Inflammatory macrophage (primary cell): Measurements from ENCODE around the gene PGR.
"Not testable (repeated sequence)": the region's sequence is repeated elsewhere in the genome, so short reads cannot be mapped to it uniquely, and the experiment has no call there.

ENCODE experiments used
- DNase-seq, 2 donors: peaks; one replicate each; pipeline ENCODE4 v3.0.0-alpha.2; 2020 to 2022

PGR gene

GRCh38 chr11:101063706-101064105 is 65.9 kb downstream of the PGR start:
- DNase-seq, result no peak

GRCh38 chr11:101061606-101062005 is 68.0 kb downstream of the PGR start:
- no peak for DNase-seq

GRCh38 chr11:101059331-101059730 is 70.3 kb downstream of the PGR start:
- DNase-seq, result no peak

GRCh38 chr11:101053492-101053891 is 76.1 kb downstream of the PGR start:
- no peak for DNase-seq

GRCh38 chr11:101051677-101052076 is 77.9 kb downstream of the PGR start:
- DNase-seq, result no peak

- no peak for DNase-seq
Observed at GRCh38 chr11:101049813-101050212, 79.8 kb downstream of the PGR start.

DNA sequence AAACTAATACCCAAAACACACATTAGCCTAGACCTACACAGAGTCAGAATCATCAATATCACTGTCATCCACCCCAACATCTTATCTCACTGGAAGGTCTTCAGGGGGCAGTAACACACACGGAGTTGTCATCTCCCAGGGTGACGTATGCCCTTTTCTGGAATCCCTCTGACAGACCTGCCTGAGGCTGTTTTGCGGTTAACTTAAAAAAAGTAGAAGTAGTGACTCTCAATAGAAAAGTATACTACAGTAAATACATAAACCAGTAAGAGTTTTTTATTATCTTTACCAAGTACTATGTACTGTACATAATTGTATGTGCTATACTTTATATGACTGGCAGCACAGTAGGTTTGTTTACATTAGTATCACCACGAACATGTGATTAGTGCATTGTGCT is 80.5 kb downstream of the PGR start:
- no peak for DNase-seq

GRCh38 chr11:101048479-101048878 is 81.1 kb downstream of the PGR start:
- no peak for DNase-seq

DNA sequence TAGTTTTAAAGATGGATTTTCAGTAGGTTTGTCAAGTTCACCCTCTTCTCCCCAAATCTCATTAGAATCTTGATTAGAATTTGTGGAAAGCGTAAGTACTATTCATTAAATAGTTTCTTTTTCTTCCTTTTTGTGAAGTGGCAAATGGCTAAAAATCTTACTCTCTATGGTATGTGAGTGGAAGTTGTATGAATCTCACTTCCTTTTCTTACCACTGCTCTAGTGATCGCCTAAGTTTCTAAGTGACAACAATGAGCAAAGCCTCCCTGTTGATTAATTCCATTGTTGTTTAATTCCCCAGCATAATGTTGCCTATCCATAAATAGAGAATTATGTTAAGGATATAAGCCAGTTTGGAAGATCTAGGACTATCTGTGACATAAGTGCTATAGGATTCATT is 82.7 kb downstream of the PGR start:
- no peak for DNase-seq

DNA sequence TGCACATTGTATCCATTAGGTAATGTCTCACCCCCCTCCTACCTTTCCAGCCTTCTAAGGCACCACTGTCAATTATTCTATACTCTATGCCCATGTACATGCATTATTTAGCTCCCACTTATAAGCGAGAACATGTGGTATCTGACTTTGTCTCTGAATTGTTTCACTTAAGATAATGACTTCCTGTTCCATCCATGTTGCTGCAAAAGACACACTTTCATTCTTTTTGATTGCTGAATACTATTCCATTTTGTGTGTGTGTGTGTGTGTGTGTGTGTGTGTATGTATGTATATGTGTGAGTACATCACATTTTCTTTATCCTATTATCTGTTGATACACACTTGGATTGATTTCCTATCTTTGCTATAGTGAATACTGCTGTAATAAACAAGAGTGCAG is 84.2 kb downstream of the PGR start:
- no peak for DNase-seq

- no peak for DNase-seq
Observed at GRCh38 chr11:101043940-101044339, 85.7 kb downstream of the PGR start.

GRCh38 chr11:101035872-101036271 is 93.7 kb downstream of the PGR start:
- DNase-seq, result no peak

DNA sequence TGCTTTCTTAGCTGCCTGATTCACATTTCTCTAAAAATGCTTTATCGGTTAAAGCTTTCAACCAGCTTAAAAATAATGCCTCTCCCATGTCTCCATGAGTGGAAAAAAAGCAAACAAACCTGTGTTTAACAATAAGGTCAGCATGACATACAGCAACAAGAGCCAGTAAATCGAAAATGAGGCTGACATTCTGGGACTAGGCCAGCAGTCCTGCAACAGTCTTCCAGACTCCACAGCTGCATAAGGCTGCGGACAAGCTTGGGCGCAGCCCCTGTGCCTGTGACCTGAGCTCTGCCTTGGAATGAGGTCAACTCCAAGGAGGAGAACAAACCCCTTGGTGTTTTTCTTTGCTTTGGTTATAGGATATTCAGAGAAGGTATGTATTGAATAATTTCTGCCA is 95.5 kb downstream of the PGR start:
- DNase-seq, result no peak

GRCh38 chr11:101032991-101033390 is 96.6 kb downstream of the PGR start:
- DNase-seq, result no peak

DNA sequence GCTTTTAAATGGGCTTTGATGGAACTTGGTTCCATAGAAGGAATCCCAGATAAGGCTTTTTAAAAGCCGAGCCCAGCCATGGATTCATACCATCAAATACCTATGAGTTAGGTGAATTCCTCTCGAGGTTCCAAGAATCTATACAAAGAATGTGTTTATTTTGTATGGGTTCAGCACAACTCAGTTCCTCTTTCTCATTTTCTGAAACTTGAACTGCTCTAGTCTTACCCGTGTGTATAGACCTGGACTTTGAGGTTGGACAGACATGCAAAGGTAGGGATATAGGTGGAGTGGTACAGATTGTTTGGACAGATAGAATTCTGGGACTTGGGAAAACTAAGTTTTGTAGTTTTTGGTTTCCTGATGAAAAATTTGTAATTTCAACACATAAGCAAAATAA is 97.9 kb downstream of the PGR start:
- DNase-seq, result no peak

GRCh38 chr11:101030692-101031091 is 98.9 kb downstream of the PGR start:
- DNase-seq, result no peak

DNA sequence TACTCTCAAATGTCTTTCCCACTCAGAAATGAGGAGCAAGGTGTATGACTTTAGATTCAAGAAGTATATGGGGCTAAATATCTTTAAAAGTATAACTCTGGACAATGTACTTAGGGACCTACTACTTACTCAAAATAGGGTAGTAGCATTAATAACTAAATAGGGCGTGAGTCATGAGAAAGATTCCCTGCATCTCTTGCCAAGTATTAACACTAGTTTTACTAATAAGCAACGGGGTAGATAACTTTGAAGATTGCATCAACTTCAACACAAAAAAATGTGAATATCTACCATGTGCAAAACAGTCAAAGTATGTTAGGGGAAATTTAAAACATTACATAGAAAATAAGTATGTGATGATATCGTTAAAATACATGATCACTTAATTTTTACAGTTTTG is 99.6 kb downstream of the PGR start:
- no peak for DNase-seq

- DNase-seq, result no peak
Observed at GRCh38 chr11:101028644-101029043, 101.0 kb downstream of the PGR start.

GRCh38 chr11:101022256-101022655 is 107.4 kb downstream of the PGR start:
- no peak for DNase-seq

DNA sequence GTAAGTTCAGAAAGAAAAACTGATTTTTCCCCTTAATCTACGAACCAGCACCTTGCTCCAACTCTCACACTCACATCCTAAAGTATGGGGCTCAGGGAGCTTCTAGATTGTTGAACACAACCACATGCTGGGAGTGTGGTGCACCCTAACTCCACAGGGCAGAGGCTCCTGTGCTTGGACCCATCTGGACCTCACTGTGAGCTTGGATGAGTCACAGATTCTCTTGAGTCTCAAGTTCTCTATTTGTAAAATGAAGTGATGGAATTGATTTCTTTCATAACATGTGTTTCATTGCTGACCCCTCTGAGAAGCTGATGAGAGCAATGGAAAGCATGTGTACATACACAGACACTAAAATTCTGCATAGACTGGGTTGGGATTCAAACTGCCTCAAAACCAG is 109.7 kb downstream of the PGR start:
- DNase-seq, result no peak

- no peak for DNase-seq
Observed at GRCh38 chr11:101014600-101015285, 114.9 kb downstream of the PGR start.

- DNase-seq, result not testable (repeated sequence)
Observed at GRCh38 chr11:101013702-101014101, 115.9 kb downstream of the PGR start.

GRCh38 chr11:101011881-101012280 is 117.7 kb downstream of the PGR start:
- DNase-seq, result no peak

GRCh38 chr11:101010899-101011298 is 118.7 kb downstream of the PGR start:
- DNase-seq, result no peak

DNA sequence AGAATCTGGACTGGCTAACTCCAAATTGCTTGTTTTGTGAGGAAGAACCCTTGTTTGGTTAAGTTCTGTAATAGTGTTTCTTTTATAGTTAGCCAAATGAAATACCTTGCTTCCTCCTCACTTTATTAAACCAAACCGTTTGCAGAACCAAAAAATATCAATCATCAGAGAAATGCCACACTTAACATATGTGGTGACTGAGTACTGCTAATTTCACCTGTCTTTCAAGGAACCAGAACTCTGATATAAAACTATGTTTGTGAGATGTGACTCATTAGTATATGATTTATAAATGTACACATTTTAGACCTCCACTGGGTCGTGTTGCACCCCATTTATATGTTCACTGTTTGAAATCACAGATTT is 119.9 kb downstream of the PGR start:
- DNase-seq, result no peak
